ENCODE data around the gene SWAP70.

The SWAP70 gene

GRCh38 chr11:9747229-9747628 lies 83.4 kb downstream of the SWAP70 start:
- Histone ChIP-seq H3K9me3 (ENCODE audit: severe bottlenecking) (no peaks in the 10 kb centered on the region), H3K36me3 (ENCODE audit: low read depth) (peaks cover 29% of the 10 kb centered on the region), H3K27ac (ENCODE audit: poor library complexity, severe bottlenecking) (no peak overlapping the region), H3K4me3 (ENCODE audit: severe bottlenecking) (no peak overlapping the region), H3K4me1 (ENCODE audit: insufficient read depth, poor library complexity, severe bottlenecking) (no peaks in the 10 kb centered on the region), H3K27me3 (ENCODE audit: insufficient read depth, poor library complexity, severe bottlenecking) (no peaks in the 10 kb centered on the region)
- ATAC-seq (ENCODE audit: low read depth) = no peak
- DNase-seq (ENCODE audit: low spot score) = no peak
- TF ChIP-seq CTCF (IDR thresholded peaks at IDR 0.05; ENCODE audit: poor library complexity, severe bottlenecking) = no peak

GRCh38 chr11:9747828-9748227 lies 84.0 kb downstream of the SWAP70 start:
- ATAC-seq (ENCODE audit: low read depth) (no peak), DNase-seq (ENCODE audit: low spot score) (no peak)
- Histone ChIP-seq H3K27ac (ENCODE audit: poor library complexity, severe bottlenecking) (no peak overlapping the region), H3K9me3 (ENCODE audit: severe bottlenecking) (no peaks in the 10 kb centered on the region), H3K4me3 (ENCODE audit: severe bottlenecking) (no peak overlapping the region), H3K4me1 (ENCODE audit: insufficient read depth, poor library complexity, severe bottlenecking) (peaks cover 5% of the 10 kb centered on the region), H3K27me3 (ENCODE audit: insufficient read depth, poor library complexity, severe bottlenecking) (no peaks in the 10 kb centered on the region), H3K36me3 (ENCODE audit: low read depth) (peaks cover 28% of the 10 kb centered on the region)
- TF ChIP-seq CTCF (IDR thresholded peaks at IDR 0.05; ENCODE audit: poor library complexity, severe bottlenecking) = no peak

GRCh38 chr11:9748361-9748970 lies 84.6 kb downstream of the SWAP70 start:
- Histone ChIP-seq H3K4me3 (ENCODE audit: severe bottlenecking) (no peak overlapping the region), H3K27me3 (ENCODE audit: insufficient read depth, poor library complexity, severe bottlenecking) (no peaks in the 10 kb centered on the region), H3K4me1 (ENCODE audit: insufficient read depth, poor library complexity, severe bottlenecking) (peaks cover 11% of the 10 kb centered on the region), H3K36me3 (ENCODE audit: low read depth) (peaks cover 28% of the 10 kb centered on the region), H3K27ac (ENCODE audit: poor library complexity, severe bottlenecking) (no peak overlapping the region), H3K9me3 (ENCODE audit: severe bottlenecking) (no peaks in the 10 kb centered on the region)
- DNase-seq (ENCODE audit: low spot score) = no peak
- peak; percentile 83 for ATAC-seq (ENCODE audit: low read depth)
- peak; percentile 79 for TF ChIP-seq CTCF (IDR thresholded peaks at IDR 0.05; ENCODE audit: poor library complexity, severe bottlenecking)

GRCh38 chr11:9750551-9750950 lies 86.7 kb downstream of the SWAP70 start:
- H3K27me3 ChIP-seq (ENCODE audit: insufficient read depth, poor library complexity, severe bottlenecking) = no peaks in the 10 kb centered on the region
- peaks cover 25% of the 10 kb centered on the region for H3K4me1 ChIP-seq (ENCODE audit: insufficient read depth, poor library complexity, severe bottlenecking)
- DNase-seq (ENCODE audit: low spot score) (no peak), ATAC-seq (ENCODE audit: low read depth) (no peak)
- no peak for TF ChIP-seq CTCF (IDR thresholded peaks at IDR 0.05; ENCODE audit: poor library complexity, severe bottlenecking)
- H3K4me3 ChIP-seq (ENCODE audit: severe bottlenecking) = no peak overlapping the region
- H3K27ac ChIP-seq (ENCODE audit: poor library complexity, severe bottlenecking) = no peak overlapping the region
- no peaks in the 10 kb centered on the region for H3K9me3 ChIP-seq (ENCODE audit: severe bottlenecking)
- peaks cover 28% of the 10 kb centered on the region for H3K36me3 ChIP-seq (ENCODE audit: low read depth)

- DNase-seq (ENCODE audit: low spot score) (no peak), ATAC-seq (ENCODE audit: low read depth) (no peak)
- H3K27ac ChIP-seq (ENCODE audit: poor library complexity, severe bottlenecking) = peak overlapping the region; percentile 59
Measured at GRCh38 chr11:9752091-9752490, 88.2 kb downstream of the SWAP70 start.

More at GRCh38 chr11:9752091-9752490, 88.2 kb downstream of the SWAP70 start:
- Histone ChIP-seq H3K27me3 (ENCODE audit: insufficient read depth, poor library complexity, severe bottlenecking) (no peaks in the 10 kb centered on the region), H3K4me1 (ENCODE audit: insufficient read depth, poor library complexity, severe bottlenecking) (peaks cover 31% of the 10 kb centered on the region), H3K4me3 (ENCODE audit: severe bottlenecking) (no peak overlapping the region), H3K9me3 (ENCODE audit: severe bottlenecking) (no peaks in the 10 kb centered on the region), H3K36me3 (ENCODE audit: low read depth) (peaks cover 28% of the 10 kb centered on the region)
- TF ChIP-seq CTCF (IDR thresholded peaks at IDR 0.05; ENCODE audit: poor library complexity, severe bottlenecking) = no peak
